ENCODE measurements around the gene HTR1A. TPM values are rescaled to one million over a fixed set of nuclear protein-coding genes. Genes with fewer than 3 reads are reported as not detected.

The HTR1A gene
- total and polyA plus RNA-seq, 12 donors: not detected

DNA sequence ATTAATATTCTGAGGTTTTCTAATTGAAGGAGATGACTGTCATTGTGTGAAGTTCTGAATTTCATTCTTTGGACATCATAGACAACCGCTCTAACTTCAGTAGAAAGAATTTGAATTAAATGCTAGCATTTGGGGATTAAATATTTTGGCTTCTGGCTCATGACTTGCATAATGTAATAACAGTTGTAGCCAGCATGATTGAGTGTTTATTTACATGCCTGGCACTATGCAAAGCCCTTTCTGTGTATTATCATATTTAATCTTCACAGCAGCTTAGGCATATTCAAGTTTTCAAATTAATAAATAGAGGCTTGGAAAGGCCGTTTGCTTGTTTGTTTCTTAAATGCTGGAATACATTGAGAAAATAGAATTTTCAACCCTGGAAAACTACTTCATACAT lies 19.6 kb upstream of the HTR1A start:
- TF ChIP-seq, protein P1, sequence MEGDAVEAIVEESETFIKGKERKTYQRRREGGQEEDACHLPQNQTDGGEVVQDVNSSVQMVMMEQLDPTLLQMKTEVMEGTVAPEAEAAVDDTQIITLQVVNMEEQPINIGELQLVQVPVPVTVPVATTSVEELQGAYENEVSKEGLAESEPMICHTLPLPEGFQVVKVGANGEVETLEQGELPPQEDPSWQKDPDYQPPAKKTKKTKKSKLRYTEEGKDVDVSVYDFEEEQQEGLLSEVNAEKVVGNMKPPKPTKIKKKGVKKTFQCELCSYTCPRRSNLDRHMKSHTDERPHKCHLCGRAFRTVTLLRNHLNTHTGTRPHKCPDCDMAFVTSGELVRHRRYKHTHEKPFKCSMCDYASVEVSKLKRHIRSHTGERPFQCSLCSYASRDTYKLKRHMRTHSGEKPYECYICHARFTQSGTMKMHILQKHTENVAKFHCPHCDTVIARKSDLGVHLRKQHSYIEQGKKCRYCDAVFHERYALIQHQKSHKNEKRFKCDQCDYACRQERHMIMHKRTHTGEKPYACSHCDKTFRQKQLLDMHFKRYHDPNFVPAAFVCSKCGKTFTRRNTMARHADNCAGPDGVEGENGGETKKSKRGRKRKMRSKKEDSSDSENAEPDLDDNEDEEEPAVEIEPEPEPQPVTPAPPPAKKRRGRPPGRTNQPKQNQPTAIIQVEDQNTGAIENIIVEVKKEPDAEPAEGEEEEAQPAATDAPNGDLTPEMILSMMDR (IDR thresholded peaks at IDR 0.05): no peak
- Histone ChIP-seq H3K36me3 (no peaks in the 10 kb centered on the region), H3K27me3 (no peaks in the 10 kb centered on the region), H3K4me3 (no peak overlapping the region), H3K4me1 (no peaks in the 10 kb centered on the region), H3K27ac (no peak overlapping the region), H3K9me3 (peaks cover 0 to 17% (median 0%) of the 10 kb centered on the region in 11 donors)
- intact Hi-C loops (cut with DNase I): no loop called here
- ATAC-seq (no peak), DNase-seq (no peak)
- WGBS, 2 donors: 60 to 69% methylated on average over 2 of the region's 2 CpGs

DNA sequence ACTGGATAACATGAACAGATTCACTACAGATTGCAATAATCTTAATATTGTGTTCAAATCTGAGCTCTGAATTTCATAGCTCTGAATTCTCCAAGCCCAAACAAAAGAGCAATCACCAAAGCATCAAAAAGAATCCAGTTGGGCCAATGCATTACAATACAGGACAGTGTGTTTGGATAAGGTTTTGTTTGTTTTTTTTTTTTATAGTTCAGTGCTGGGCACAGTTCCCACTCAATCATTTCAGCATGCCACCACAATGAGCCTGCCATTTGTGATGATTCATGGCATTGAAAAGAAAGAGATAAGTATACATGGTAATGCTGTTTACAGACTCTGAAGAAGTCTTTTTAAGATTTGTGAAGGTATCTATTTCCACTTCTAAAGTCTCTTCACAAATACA lies 1.7 kb upstream of the HTR1A start:
- Histone ChIP-seq H3K27ac (no peak overlapping the region), H3K9me3 (no peaks in the 10 kb centered on the region), H3K27me3 (peaks cover 13 to 41% (median 41%) of the 10 kb centered on the region in 7 donors), H3K4me1 (peaks cover 0 to 3% (median 0%) of the 10 kb centered on the region in 9 donors), H3K36me3 (no peaks in the 10 kb centered on the region), H3K4me3 (no peak overlapping the region)
- no peak for DNase-seq
- intact Hi-C loops (cut with DNase I): loop anchor here in 9 of 10 donors (2.0 to 10.0 kb wide), 5 partner anchors 559 to 1519 kb away; no protein-coding TSS in a partner anchor
- TF ChIP-seq, protein P1 (IDR thresholded peaks at IDR 0.05): no peak
- no peak for ATAC-seq

- H3K4me3 ChIP-seq: no peak overlapping the region
- H3K27me3 ChIP-seq: peaks cover 13 to 49% (median 48%) of the 10 kb centered on the region in 7 donors
- H3K27ac ChIP-seq: no peak overlapping the region
- WGBS, 2 donors: 18 to 20% methylated on average over 6 of the region's 6 CpGs
- TF ChIP-seq, protein P1 (IDR thresholded peaks at IDR 0.05): peak in 8 of 9 donors; percentile 15 to 70 (median 58)
- ATAC-seq (no peak), DNase-seq (peak in 1 of 2 donors; percentile 48)
- no peaks in the 10 kb centered on the region for H3K36me3 ChIP-seq
- intact Hi-C loops (cut with DNase I): loop anchor here in 9 of 10 donors (2.0 to 10.0 kb wide), 5 partner anchors 558 to 1518 kb away; no protein-coding TSS in a partner anchor
- H3K9me3 ChIP-seq: no peaks in the 10 kb centered on the region
- H3K4me1 ChIP-seq: peaks cover 0 to 3% (median 0%) of the 10 kb centered on the region in 9 donors
Observed at GRCh38 chr5:63963080-63963735, 963 bp upstream of the HTR1A start.

DNA sequence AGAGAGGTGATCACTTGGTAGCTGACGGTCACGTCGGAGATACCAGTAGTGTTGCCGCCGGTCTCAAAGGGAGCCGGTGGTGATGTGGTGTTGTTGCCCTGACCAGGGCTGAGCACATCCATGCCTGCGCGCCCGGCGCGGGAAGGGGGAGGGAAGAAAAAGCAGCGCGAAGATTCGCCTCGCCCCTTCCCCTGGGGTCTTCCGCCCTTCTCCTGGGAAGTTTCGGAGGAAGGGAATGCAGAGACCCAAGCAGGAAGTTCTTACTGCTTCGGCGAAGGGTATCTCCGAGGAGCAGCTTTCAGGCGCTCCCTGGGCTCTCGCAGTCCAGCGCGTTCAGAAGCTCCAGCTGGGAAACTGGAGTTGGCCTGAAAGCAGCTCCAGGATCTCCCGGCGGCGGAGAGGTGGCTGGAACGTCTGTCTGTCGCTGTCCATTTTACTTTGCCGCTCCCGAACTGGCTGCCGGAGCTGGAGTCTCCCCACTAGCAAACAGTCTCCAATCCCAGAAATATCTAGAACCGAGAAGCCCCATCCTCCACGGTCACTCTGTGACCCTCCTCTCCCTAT lies 565 bp downstream of the HTR1A start:
- Histone ChIP-seq H3K27me3 (peaks cover 13 to 62% (median 49%) of the 10 kb centered on the region in 7 donors), H3K27ac (no peak overlapping the region), H3K4me1 (peaks cover 0 to 3% (median 0%) of the 10 kb centered on the region in 9 donors), H3K36me3 (no peaks in the 10 kb centered on the region), H3K9me3 (no peaks in the 10 kb centered on the region), H3K4me3 (no peak overlapping the region)
- WGBS, 2 donors: 2% methylated on average over 34 of the region's 34 CpGs
- ATAC-seq: no peak
- intact Hi-C loops (cut with DNase I): loop anchor here in 9 of 10 donors (2.0 to 10.0 kb wide), 5 partner anchors 557 to 1517 kb away; no protein-coding TSS in a partner anchor
- TF ChIP-seq, protein P1 (IDR thresholded peaks at IDR 0.05): no peak
- no peak for DNase-seq
